IMR-90 (cell line): ENCODE results near the gene LIX1. TPM values are rescaled to one million over a fixed set of nuclear protein-coding genes. Genes with fewer than 3 reads are reported as not detected.

Experiments used
- ATAC-seq: fragments of 200-7000 bp; cut with Tn5 transposase; 2 replicates; pipeline ENCODE4 v1.9.1; 2020; ENCODE audit warnings: low read depth, mild to moderate bottlenecking, moderate library complexity
- BruUV-seq: library from RNA; stranded (reverse); fragments of 400-500 nt; replicated peaks from 2 replicates; lab custom pipeline; 2021; lab: Mats Ljungman, UMichigan
- CTCF ChIA-PET: fragments of 300-600 bp; formaldehyde crosslinking; extraction: SDS; loops from one replicate; lab custom pipeline; 2021; ENCODE audit warnings: antibody characterized with exemption; lab: Yijun Ruan, JAX
- POLR2A ChIA-PET: fragments of 300-600 bp; sonication (Branson Sonifier 250); formaldehyde crosslinking; loops from one replicate; lab custom pipeline; 2022; ENCODE audit warnings: antibody characterized with exemption; ENCODE audit not compliant: unreplicated experiment; lab: Charles Lee
- DNase-seq: peaks from one replicate; pipeline ENCODE4 v3.0.0; 2013
- H2AFZ ChIP-seq: replicated peaks from 2 replicates; pipeline ENCODE3; 2013; ENCODE audit warnings: low read length, mild to moderate bottlenecking; ENCODE audit not compliant: poor library complexity
- H2AK5ac ChIP-seq: 2 replicates; pipeline ENCODE4 v1.6.1; 2013; ENCODE audit warnings: low read depth, low read length, inconsistent platforms
- H2AK9ac ChIP-seq: replicated peaks from 2 replicates; pipeline ENCODE3; 2013; ENCODE audit warnings: mild to moderate bottlenecking, low read depth, low read length, moderate library complexity; ENCODE audit not compliant: poor library complexity
- H2BK120ac ChIP-seq: 2 replicates; pipeline ENCODE4 v1.6.1; 2013; ENCODE audit warnings: low read depth, low read length, inconsistent platforms
- H2BK15ac ChIP-seq: 3 replicates; pipeline ENCODE4 v1.6.1; 2013; ENCODE audit warnings: low read depth, low read length, inconsistent platforms
- H2BK20ac ChIP-seq: 2 replicates; pipeline ENCODE4 v1.6.1; 2013; ENCODE audit warnings: low read depth, mild to moderate bottlenecking, inconsistent platforms, low read length, moderate library complexity
- H2BK5ac ChIP-seq: 2 replicates; pipeline ENCODE4 v1.6.1; 2013; ENCODE audit warnings: mild to moderate bottlenecking, low read depth, low read length, inconsistent platforms; ENCODE audit not compliant: poor library complexity, severe bottlenecking
- H3K14ac ChIP-seq: replicated peaks from 2 replicates; pipeline ENCODE4 v1.6.1; 2013; ENCODE audit warnings: low read depth, low read length, inconsistent platforms
- H3K18ac ChIP-seq: 2 replicates; pipeline ENCODE4 v1.6.1; 2013; ENCODE audit warnings: low read depth, low read length, control low read depth
- H3K23ac ChIP-seq: 2 replicates; pipeline ENCODE4 v1.6.1; 2013; ENCODE audit warnings: low read depth, low read length, inconsistent platforms
- H3K27ac ChIP-seq: 2 replicates; pipeline ENCODE4 v1.5.1; 2013; ENCODE audit warnings: mild to moderate bottlenecking, control low read depth, low read length; ENCODE audit not compliant: insufficient read depth
- H3K27me3 ChIP-seq: 2 replicates; pipeline ENCODE4 v1.6.1; 2013; ENCODE audit warnings: low read length; ENCODE audit not compliant: control insufficient read depth, insufficient read depth
- H3K36me3 ChIP-seq: 2 replicates; pipeline ENCODE4 v1.6.1; 2013; ENCODE audit warnings: low read length, mixed read lengths; ENCODE audit not compliant: control insufficient read depth, insufficient read depth
- H3K4ac ChIP-seq: 2 replicates; pipeline ENCODE4 v1.6.1; 2013; ENCODE audit warnings: low read depth, low read length, inconsistent platforms
- H3K4me1 ChIP-seq: 2 replicates; pipeline ENCODE4 v1.6.1; 2013; ENCODE audit warnings: low read length, mixed read lengths; ENCODE audit not compliant: control insufficient read depth, insufficient read depth
- H3K4me2 ChIP-seq: 2 replicates; pipeline ENCODE4 v1.6.1; 2013; ENCODE audit warnings: low read depth, mild to moderate bottlenecking, control low read depth, low read length, moderate library complexity
- H3K4me3 ChIP-seq: 2 replicates; pipeline ENCODE4 v1.5.1; 2013; ENCODE audit warnings: low read depth, mild to moderate bottlenecking, control low read depth, low read length, moderate library complexity; ENCODE audit not compliant: insufficient read depth
- H3K56ac ChIP-seq: 2 replicates; pipeline ENCODE4 v1.6.1; 2013; ENCODE audit warnings: low read length, inconsistent platforms; ENCODE audit not compliant: insufficient read depth; ENCODE audit errors: extremely low read depth
- H3K79me1 ChIP-seq, 2 experiments: 2 replicates each; pipeline ENCODE4 v1.6.1; 2013; ENCODE audit warnings: low read length in 2 of 2, inconsistent platforms in 1 of 2, low read depth in 1 of 2
- H3K9ac ChIP-seq: 2 replicates; pipeline ENCODE4 v1.6.1; 2013; ENCODE audit warnings: low read depth, low read length, control low read depth
- H3K9me1 ChIP-seq: 2 replicates; pipeline ENCODE4 v1.6.1; 2013; ENCODE audit warnings: low read length, inconsistent platforms; ENCODE audit not compliant: insufficient read depth
- H3K9me3 ChIP-seq: 2 replicates; pipeline ENCODE4 v1.6.1; 2013; ENCODE audit warnings: low read length; ENCODE audit not compliant: control insufficient read depth, insufficient read depth
- H4K20me1 ChIP-seq: 2 replicates; pipeline ENCODE4 v1.6.1; 2013; ENCODE audit warnings: low read length, inconsistent platforms; ENCODE audit not compliant: insufficient read depth
- H4K5ac ChIP-seq: 2 replicates; pipeline ENCODE4 v1.6.1; 2013; ENCODE audit warnings: mild to moderate bottlenecking, low read depth, low read length, control low read depth
- H4K8ac ChIP-seq, 2 experiments: 2 replicates each; pipeline ENCODE4 v1.6.1; 2013; ENCODE audit warnings: low read depth in 2 of 2, low read length in 2 of 2, control low read depth in 1 of 2, inconsistent platforms in 1 of 2
- H4K91ac ChIP-seq: 2 replicates; pipeline ENCODE4 v1.6.1; 2013; ENCODE audit warnings: low read depth, low read length, inconsistent platforms; ENCODE audit not compliant: insufficient read depth
- BHLHE40 ChIP-seq: fragments of 150-350 bp; IDR thresholded peaks from 2 replicates; pipeline ENCODE4 v1.6.1; 2016; ENCODE audit warnings: mild to moderate bottlenecking, low read depth, low read length
- CEBPB ChIP-seq: IDR thresholded peaks from 2 replicates; pipeline ENCODE4 v1.6.1; 2012; ENCODE audit warnings: low read depth, low read length, improper control_type of control experiment
- CHD1 ChIP-seq: IDR thresholded peaks from 2 replicates; pipeline ENCODE4 v1.6.1; 2012; ENCODE audit warnings: low read depth, low read length, improper control_type of control experiment
- ELK1 ChIP-seq: fragments of 150-350 bp; IDR thresholded peaks from 2 replicates; pipeline ENCODE4 v1.6.1; 2016; ENCODE audit warnings: low read depth, mild to moderate bottlenecking, low read length, moderate library complexity, borderline replicate concordance
- FOS ChIP-seq: fragments of 150-350 bp; IDR thresholded peaks from 2 replicates; pipeline ENCODE4 v1.6.1; 2016; ENCODE audit warnings: low read depth, low read length
- MAFK ChIP-seq: IDR thresholded peaks from 2 replicates; pipeline ENCODE4 v1.6.1; 2012; ENCODE audit warnings: low read depth, low read length, improper control_type of control experiment
- MAZ ChIP-seq: IDR thresholded peaks from 2 replicates; pipeline ENCODE4 v1.6.1; 2012; ENCODE audit warnings: low read depth, mild to moderate bottlenecking, low read length, improper control_type of control experiment, moderate library complexity, borderline replicate concordance
- MXI1 ChIP-seq: IDR thresholded peaks from 2 replicates; pipeline ENCODE4 v1.6.1; 2012; ENCODE audit warnings: low read depth, mild to moderate bottlenecking, low read length, moderate library complexity, borderline replicate concordance
- NFE2L2 ChIP-seq: fragments of 150-350 bp; IDR thresholded peaks from 2 replicates; pipeline ENCODE4 v1.6.1; 2016; ENCODE audit warnings: low read depth, mild to moderate bottlenecking, low read length
- POLR2A ChIP-seq: IDR thresholded peaks from 2 replicates; pipeline ENCODE4 v1.6.1; 2012; ENCODE audit warnings: mild to moderate bottlenecking, low read depth, low read length
- RAD21 ChIP-seq: IDR thresholded peaks from 2 replicates; pipeline ENCODE4 v1.6.1; 2012; ENCODE audit warnings: low read length, improper control_type of control experiment
- RCOR1 ChIP-seq: IDR thresholded peaks from 2 replicates; pipeline ENCODE4 v1.6.1; 2012; ENCODE audit warnings: mild to moderate bottlenecking, low read length, improper control_type of control experiment; ENCODE audit not compliant: insufficient replicate concordance
- RFX5 ChIP-seq: IDR thresholded peaks from 2 replicates; pipeline ENCODE4 v1.8.0; 2012; ENCODE audit warnings: low read depth, mild to moderate bottlenecking, low read length, moderate library complexity
- SMC3 ChIP-seq: fragments of 150-350 bp; IDR thresholded peaks from 2 replicates; pipeline ENCODE4 v1.6.1; 2016; ENCODE audit warnings: low read depth, mild to moderate bottlenecking, antibody characterized with exemption, low read length, moderate library complexity
- WGBS, 2 experiments: methylation state at CpG; one replicate each; pipeline versions ENCODE4 v1.1.5 to v1.1.7; 2013; ENCODE audit warnings: missing lambda C conversion rate in 2 of 2; ENCODE audit not compliant: insufficient read length in 1 of 2; ENCODE audit errors: extremely low coverage in 2 of 2; 5-methylcytosine and 5-hydroxymethylcytosine counted together
- dilution Hi-C: fragments of 300-500 bp; cut with HindIII; formaldehyde crosslinking; loops from one replicate; pipeline ENCODE4 v1.14.3; 2018; ENCODE audit warnings: low sequenced_read_pairs; ENCODE audit not compliant: unreplicated experiment
- in situ Hi-C: fragments of 300-500 bp; cut with MboI; formaldehyde crosslinking; loops from 3 replicates; pipeline ENCODE4 v1.14.3; 2019; ENCODE audit warnings: low sequenced_read_pairs, inconsistent platforms, mixed read lengths
- intact Hi-C: fragments of 100-400 bp; cut with micrococcal nuclease; formaldehyde crosslinking; loops from 2 replicates; pipeline ENCODE4 v1.10.0; 2022
- polyA plus RNA-seq, 3 experiments: library from polyadenylated mRNA; depleted of rRNA; stranded (reverse); fragments of >200 nt; gene quantifications; 2 replicates each; pipeline ENCODE4 v1.2.3, GENCODE V29; 2012; ENCODE audit warnings: low replicate concordance in 1 of 3
- total RNA-seq: library from RNA; depleted of rRNA; stranded (reverse); fragments of >200 nt; gene quantifications from 2 replicates; pipeline ENCODE4 v1.2.3, GENCODE V29; 2012
- TF ChIP-seq, protein P1 (sequence below): fragments of 150-350 bp; IDR thresholded peaks from 2 replicates; pipeline ENCODE4 v1.6.1; 2017; ENCODE audit warnings: mild to moderate bottlenecking, antibody characterized with exemption, low read length, low read depth
- TF ChIP-seq, protein P2 (sequence below): conservative IDR thresholded peaks from 2 replicates; pipeline ENCODE4 v1.5.1; 2012; ENCODE audit warnings: mild to moderate bottlenecking, low read depth, low read length, improper control_type of control experiment

The LIX1 gene
- total and polyA plus RNA-seq, 2 of the 4 experiments (the other 2 are of a cell fraction): not detected

DNA sequence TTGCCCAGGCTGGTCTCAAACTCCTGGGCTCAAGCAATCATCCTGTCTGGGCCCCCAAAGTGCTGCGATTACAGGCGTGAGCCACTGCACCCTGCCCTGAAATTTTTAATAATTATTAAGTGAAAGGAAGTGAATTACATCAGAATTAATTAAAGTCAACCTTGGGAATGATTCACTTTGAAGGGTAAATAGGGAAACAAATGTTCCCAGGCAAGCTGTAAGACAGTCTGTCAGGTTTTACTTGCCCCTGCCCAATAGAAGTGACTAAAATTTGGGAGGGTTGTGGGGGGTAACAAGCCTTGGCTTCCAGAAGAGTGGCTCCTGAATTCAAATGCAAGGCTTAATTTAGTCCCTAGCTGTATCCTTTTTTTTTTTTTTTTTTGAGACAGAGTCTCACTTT, 1.3 kb upstream of the LIX1 start:
- H3K4ac ChIP-seq: no peak overlapping the region
- TF ChIP-seq, protein P1, sequence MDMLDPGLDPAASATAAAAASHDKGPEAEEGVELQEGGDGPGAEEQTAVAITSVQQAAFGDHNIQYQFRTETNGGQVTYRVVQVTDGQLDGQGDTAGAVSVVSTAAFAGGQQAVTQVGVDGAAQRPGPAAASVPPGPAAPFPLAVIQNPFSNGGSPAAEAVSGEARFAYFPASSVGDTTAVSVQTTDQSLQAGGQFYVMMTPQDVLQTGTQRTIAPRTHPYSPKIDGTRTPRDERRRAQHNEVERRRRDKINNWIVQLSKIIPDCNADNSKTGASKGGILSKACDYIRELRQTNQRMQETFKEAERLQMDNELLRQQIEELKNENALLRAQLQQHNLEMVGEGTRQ: no peak
- TF ChIP-seq RAD21 (no peak), FOS (no peak), MAZ (no peak), NFE2L2 (no peak), RFX5 (no peak), SMC3 (no peak), MXI1 (no peak), BHLHE40 (no peak), CEBPB (no peak), MAFK (no peak), RCOR1 (no peak), ELK1 (no peak), CHD1 (no peak), POLR2A (no peak)
- TF ChIP-seq, protein P2, sequence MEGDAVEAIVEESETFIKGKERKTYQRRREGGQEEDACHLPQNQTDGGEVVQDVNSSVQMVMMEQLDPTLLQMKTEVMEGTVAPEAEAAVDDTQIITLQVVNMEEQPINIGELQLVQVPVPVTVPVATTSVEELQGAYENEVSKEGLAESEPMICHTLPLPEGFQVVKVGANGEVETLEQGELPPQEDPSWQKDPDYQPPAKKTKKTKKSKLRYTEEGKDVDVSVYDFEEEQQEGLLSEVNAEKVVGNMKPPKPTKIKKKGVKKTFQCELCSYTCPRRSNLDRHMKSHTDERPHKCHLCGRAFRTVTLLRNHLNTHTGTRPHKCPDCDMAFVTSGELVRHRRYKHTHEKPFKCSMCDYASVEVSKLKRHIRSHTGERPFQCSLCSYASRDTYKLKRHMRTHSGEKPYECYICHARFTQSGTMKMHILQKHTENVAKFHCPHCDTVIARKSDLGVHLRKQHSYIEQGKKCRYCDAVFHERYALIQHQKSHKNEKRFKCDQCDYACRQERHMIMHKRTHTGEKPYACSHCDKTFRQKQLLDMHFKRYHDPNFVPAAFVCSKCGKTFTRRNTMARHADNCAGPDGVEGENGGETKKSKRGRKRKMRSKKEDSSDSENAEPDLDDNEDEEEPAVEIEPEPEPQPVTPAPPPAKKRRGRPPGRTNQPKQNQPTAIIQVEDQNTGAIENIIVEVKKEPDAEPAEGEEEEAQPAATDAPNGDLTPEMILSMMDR: no peak
- DNase-seq (no peak), ATAC-seq (no peak)
- BruUV-seq: no TSS peak
- H3K79me1 ChIP-seq: no peaks in the 10 kb centered on the region
- no peak overlapping the region for H3K27ac ChIP-seq
- H2AFZ ChIP-seq: no peak overlapping the region
- H3K9me3 ChIP-seq: no peaks in the 10 kb centered on the region
- in situ Hi-C loops (no loop called here), dilution Hi-C loops (no loop called here), intact Hi-C loops (loop anchor here (2.0 to 5.0 kb wide), 2 partner anchors 147 to 206 kb away; partner anchors contain the start of gene LNPEP)
- no peak overlapping the region for H3K23ac ChIP-seq
- no peak overlapping the region for H2BK5ac ChIP-seq
- H3K56ac ChIP-seq: no peak overlapping the region
- peaks cover 22% of the 10 kb centered on the region for H3K27me3 ChIP-seq
- H2AK9ac ChIP-seq: no peak overlapping the region
- H3K14ac ChIP-seq: no peak overlapping the region
- no peak overlapping the region for H4K91ac ChIP-seq
- WGBS, 2 experiments: no CpG with 5 or more reads among the region's 2 CpGs
- CTCF ChIA-PET: interaction anchor here (0.6 to 0.7 kb wide), 2 partner anchors 147 to 186 kb away, joined by 3 read pairs; no protein-coding TSS in a partner anchor
- no peak overlapping the region for H3K4me2 ChIP-seq
- H4K20me1 ChIP-seq: no peaks in the 10 kb centered on the region
- H2BK20ac ChIP-seq: no peak overlapping the region
- no peak overlapping the region for H4K5ac ChIP-seq
- H4K8ac ChIP-seq: no peak overlapping the region
- no peak overlapping the region for H2BK120ac ChIP-seq
- H3K36me3 ChIP-seq: no peaks in the 10 kb centered on the region
- no peaks in the 10 kb centered on the region for H3K4me1 ChIP-seq
- H3K4me3 ChIP-seq: no peak overlapping the region
- no peaks in the 10 kb centered on the region for H3K9me1 ChIP-seq
- POLR2A ChIA-PET: no interaction called here
- no peak overlapping the region for H2AK5ac ChIP-seq
- no peak overlapping the region for H3K18ac ChIP-seq
- no peak overlapping the region for H2BK15ac ChIP-seq
- no peak overlapping the region for H3K9ac ChIP-seq
